IMR-90 (cell line): Measurements from ENCODE around the gene BUB1B. TPM values are rescaled to one million over a fixed set of nuclear protein-coding genes. Genes with fewer than 3 reads are reported as not detected.
A peak's percentile ranks its signal among the peaks of the same experiment; 100 is the strongest.

Experiments
- ATAC-seq: fragments of 200-7000 bp; cut with Tn5 transposase; 2 replicates; pipeline ENCODE4 v1.9.1; 2020; ENCODE audit warnings: low read depth, mild to moderate bottlenecking, moderate library complexity
- BruUV-seq: library from RNA; stranded (reverse); fragments of 400-500 nt; replicated peaks from 2 replicates; lab custom pipeline; 2021; lab: Mats Ljungman, UMichigan
- CTCF ChIA-PET: fragments of 300-600 bp; formaldehyde crosslinking; extraction: SDS; loops from one replicate; lab custom pipeline; 2021; ENCODE audit warnings: antibody characterized with exemption; lab: Yijun Ruan, JAX
- POLR2A ChIA-PET: fragments of 300-600 bp; sonication (Branson Sonifier 250); formaldehyde crosslinking; loops from one replicate; lab custom pipeline; 2022; ENCODE audit warnings: antibody characterized with exemption; ENCODE audit not compliant: unreplicated experiment; lab: Charles Lee
- DNase-seq: peaks from one replicate; pipeline ENCODE4 v3.0.0; 2013
- H2AFZ ChIP-seq: replicated peaks from 2 replicates; pipeline ENCODE3; 2013; ENCODE audit warnings: low read length, mild to moderate bottlenecking; ENCODE audit not compliant: poor library complexity
- H2AK5ac ChIP-seq: 2 replicates; pipeline ENCODE4 v1.6.1; 2013; ENCODE audit warnings: low read depth, low read length, inconsistent platforms
- H2AK9ac ChIP-seq: replicated peaks from 2 replicates; pipeline ENCODE3; 2013; ENCODE audit warnings: mild to moderate bottlenecking, low read depth, low read length, moderate library complexity; ENCODE audit not compliant: poor library complexity
- H2BK120ac ChIP-seq: 2 replicates; pipeline ENCODE4 v1.6.1; 2013; ENCODE audit warnings: low read depth, low read length, inconsistent platforms
- H2BK15ac ChIP-seq: 3 replicates; pipeline ENCODE4 v1.6.1; 2013; ENCODE audit warnings: low read depth, low read length, inconsistent platforms
- H2BK20ac ChIP-seq: 2 replicates; pipeline ENCODE4 v1.6.1; 2013; ENCODE audit warnings: low read depth, mild to moderate bottlenecking, inconsistent platforms, low read length, moderate library complexity
- H2BK5ac ChIP-seq: 2 replicates; pipeline ENCODE4 v1.6.1; 2013; ENCODE audit warnings: mild to moderate bottlenecking, low read depth, low read length, inconsistent platforms; ENCODE audit not compliant: poor library complexity, severe bottlenecking
- H3K14ac ChIP-seq: replicated peaks from 2 replicates; pipeline ENCODE4 v1.6.1; 2013; ENCODE audit warnings: low read depth, low read length, inconsistent platforms
- H3K18ac ChIP-seq: 2 replicates; pipeline ENCODE4 v1.6.1; 2013; ENCODE audit warnings: low read depth, low read length, control low read depth
- H3K23ac ChIP-seq: 2 replicates; pipeline ENCODE4 v1.6.1; 2013; ENCODE audit warnings: low read depth, low read length, inconsistent platforms
- H3K27ac ChIP-seq: 2 replicates; pipeline ENCODE4 v1.5.1; 2013; ENCODE audit warnings: mild to moderate bottlenecking, control low read depth, low read length; ENCODE audit not compliant: insufficient read depth
- H3K27me3 ChIP-seq: 2 replicates; pipeline ENCODE4 v1.6.1; 2013; ENCODE audit warnings: low read length; ENCODE audit not compliant: control insufficient read depth, insufficient read depth
- H3K36me3 ChIP-seq: 2 replicates; pipeline ENCODE4 v1.6.1; 2013; ENCODE audit warnings: low read length, mixed read lengths; ENCODE audit not compliant: control insufficient read depth, insufficient read depth
- H3K4ac ChIP-seq: 2 replicates; pipeline ENCODE4 v1.6.1; 2013; ENCODE audit warnings: low read depth, low read length, inconsistent platforms
- H3K4me1 ChIP-seq: 2 replicates; pipeline ENCODE4 v1.6.1; 2013; ENCODE audit warnings: low read length, mixed read lengths; ENCODE audit not compliant: control insufficient read depth, insufficient read depth
- H3K4me2 ChIP-seq: 2 replicates; pipeline ENCODE4 v1.6.1; 2013; ENCODE audit warnings: low read depth, mild to moderate bottlenecking, control low read depth, low read length, moderate library complexity
- H3K4me3 ChIP-seq: 2 replicates; pipeline ENCODE4 v1.5.1; 2013; ENCODE audit warnings: low read depth, mild to moderate bottlenecking, control low read depth, low read length, moderate library complexity; ENCODE audit not compliant: insufficient read depth
- H3K56ac ChIP-seq: 2 replicates; pipeline ENCODE4 v1.6.1; 2013; ENCODE audit warnings: low read length, inconsistent platforms; ENCODE audit not compliant: insufficient read depth; ENCODE audit errors: extremely low read depth
- H3K79me1 ChIP-seq, 2 experiments: 2 replicates each; pipeline ENCODE4 v1.6.1; 2013; ENCODE audit warnings: low read length in 2 of 2, inconsistent platforms in 1 of 2, low read depth in 1 of 2
- H3K9ac ChIP-seq: 2 replicates; pipeline ENCODE4 v1.6.1; 2013; ENCODE audit warnings: low read depth, low read length, control low read depth
- H3K9me1 ChIP-seq: 2 replicates; pipeline ENCODE4 v1.6.1; 2013; ENCODE audit warnings: low read length, inconsistent platforms; ENCODE audit not compliant: insufficient read depth
- H3K9me3 ChIP-seq: 2 replicates; pipeline ENCODE4 v1.6.1; 2013; ENCODE audit warnings: low read length; ENCODE audit not compliant: control insufficient read depth, insufficient read depth
- H4K20me1 ChIP-seq: 2 replicates; pipeline ENCODE4 v1.6.1; 2013; ENCODE audit warnings: low read length, inconsistent platforms; ENCODE audit not compliant: insufficient read depth
- H4K5ac ChIP-seq: 2 replicates; pipeline ENCODE4 v1.6.1; 2013; ENCODE audit warnings: mild to moderate bottlenecking, low read depth, low read length, control low read depth
- H4K8ac ChIP-seq, 2 experiments: 2 replicates each; pipeline ENCODE4 v1.6.1; 2013; ENCODE audit warnings: low read depth in 2 of 2, low read length in 2 of 2, control low read depth in 1 of 2, inconsistent platforms in 1 of 2
- H4K91ac ChIP-seq: 2 replicates; pipeline ENCODE4 v1.6.1; 2013; ENCODE audit warnings: low read depth, low read length, inconsistent platforms; ENCODE audit not compliant: insufficient read depth
- USF2 ChIP-seq: fragments of 150-350 bp; IDR thresholded peaks from 2 replicates; pipeline ENCODE4 v1.6.1; 2017; ENCODE audit warnings: mild to moderate bottlenecking, antibody characterized with exemption, low read length, low read depth
- WGBS, 2 experiments: methylation state at CpG; one replicate each; pipeline versions ENCODE4 v1.1.5 to v1.1.7; 2013; ENCODE audit warnings: missing lambda C conversion rate in 2 of 2; ENCODE audit not compliant: insufficient read length in 1 of 2; ENCODE audit errors: extremely low coverage in 2 of 2; 5-methylcytosine and 5-hydroxymethylcytosine counted together
- dilution Hi-C: fragments of 300-500 bp; cut with HindIII; formaldehyde crosslinking; loops from one replicate; pipeline ENCODE4 v1.14.3; 2018; ENCODE audit warnings: low sequenced_read_pairs; ENCODE audit not compliant: unreplicated experiment
- in situ Hi-C: fragments of 300-500 bp; cut with MboI; formaldehyde crosslinking; loops from 3 replicates; pipeline ENCODE4 v1.14.3; 2019; ENCODE audit warnings: low sequenced_read_pairs, inconsistent platforms, mixed read lengths
- intact Hi-C: fragments of 100-400 bp; cut with micrococcal nuclease; formaldehyde crosslinking; loops from 2 replicates; pipeline ENCODE4 v1.10.0; 2022
- polyA plus RNA-seq, 3 experiments: library from polyadenylated mRNA; depleted of rRNA; stranded (reverse); fragments of >200 nt; gene quantifications; 2 replicates each; pipeline ENCODE4 v1.2.3, GENCODE V29; 2012; ENCODE audit warnings: low replicate concordance in 1 of 3
- total RNA-seq: library from RNA; depleted of rRNA; stranded (reverse); fragments of >200 nt; gene quantifications from 2 replicates; pipeline ENCODE4 v1.2.3, GENCODE V29; 2012

BUB1B gene
- total and polyA plus RNA-seq, 2 of the 4 experiments (the other 2 are of a cell fraction), result 15.6 to 24.7 TPM

DNA sequence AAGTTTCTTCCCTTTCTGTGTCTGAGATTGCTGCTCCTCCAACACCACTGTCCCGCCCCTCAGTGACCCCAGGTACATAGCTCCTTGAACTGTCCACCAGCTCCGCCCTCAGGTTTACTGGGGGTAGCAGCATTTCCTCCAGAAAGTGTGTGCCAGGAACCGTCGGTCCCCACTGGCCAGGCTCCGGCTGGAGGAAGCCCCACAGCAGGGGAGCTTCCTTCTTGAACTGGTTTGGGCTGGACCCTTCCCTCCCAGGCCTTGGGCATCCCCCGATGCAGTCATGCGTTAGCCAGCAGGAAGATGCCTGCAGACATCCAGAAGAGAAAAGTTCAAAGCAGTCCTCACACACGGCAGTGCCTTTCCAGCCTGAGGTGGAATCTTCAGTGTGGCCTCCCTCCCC, 97.7 kb downstream of the BUB1B start:
- dilution Hi-C loops, result no loop called here

More for the DNA sequence above, 97.7 kb downstream of the BUB1B start:
- Histone ChIP-seq H4K8ac (no peak overlapping the region), H3K4me1 (peaks cover 8% of the 10 kb centered on the region; the same call in 1 of the 2 replicates), H3K23ac (no peak overlapping the region), H4K20me1 (no peaks in the 10 kb centered on the region), H3K4me2 (no peak overlapping the region), H2BK5ac (no peak overlapping the region), H3K36me3 (no peaks in the 10 kb centered on the region), H2AFZ (peak overlapping the region; percentile 63), H2AK9ac (no peak overlapping the region), H2BK15ac (no peak overlapping the region), H3K4me3 (no peak overlapping the region), H3K9me3 (no peaks in the 10 kb centered on the region), H4K5ac (no peak overlapping the region), H3K4ac (no peak overlapping the region), H3K27me3 (peaks cover 20% of the 10 kb centered on the region), H3K18ac (no peak overlapping the region), H3K56ac (no peak overlapping the region), H3K79me1 (no peaks in the 10 kb centered on the region), H3K14ac (no peak overlapping the region), H3K27ac (no peak overlapping the region), H3K9me1 (peaks cover 10% of the 10 kb centered on the region), H2AK5ac (no peak overlapping the region), H2BK120ac (no peak overlapping the region), H2BK20ac (no peak overlapping the region), H4K91ac (no peak overlapping the region), H3K9ac (no peak overlapping the region)
- TF ChIP-seq USF2, result no peak
- ChIA-PET POLR2A (no interaction called here), CTCF (interaction anchor here (0.6 kb wide), 1 partner anchor 16 kb away, joined by 3 read pairs; no protein-coding TSS in a partner anchor)
- DNase-seq (no peak), ATAC-seq (no peak)
- in situ Hi-C loops, result no loop called here
- BruUV-seq, result no TSS peak
- WGBS, 2 experiments, result 65% methylated on average over 5 of the region's 8 CpGs; no CpG with 5 or more reads in 1 of the 2 experiments
- intact Hi-C loops, result no loop called here
